ENCODE measurements around the gene DUS2. TPM values are rescaled to one million over a fixed set of nuclear protein-coding genes. Genes with fewer than 3 reads are reported as not detected.

The DUS2 gene
- total RNA-seq, 6 donors from 2014 or later, result 12.7 to 28.3 (median 16.8) TPM

- no peaks in the 10 kb centered on the region for H3K27me3 ChIP-seq
- peaks cover 37 to 56% (median 39%) of the 10 kb centered on the region in 4 donors for H3K4me1 ChIP-seq
- 83 to 86% methylated on average over 2 to 3 of the region's 3 CpGs for WGBS, 2 donors
- no peak overlapping the region for H3K4me3 ChIP-seq
- ATAC-seq (ENCODE audit: low FRiP score in 2 of 2) (no peak), DNase-seq (no peak)
- H3K36me3 ChIP-seq, result peaks cover 0 to 52% (median 28%) of the 10 kb centered on the region in 4 donors
- no peaks in the 10 kb centered on the region for H3K9me3 ChIP-seq
- H3K27ac ChIP-seq, result peak overlapping the region in 1 of 4 donors; percentile 50
- no peak for TF ChIP-seq POLR2AphosphoS5 (IDR thresholded peaks at IDR 0.05)
- no peak for TF ChIP-seq EP300 (IDR thresholded peaks at IDR 0.05)
- TF ChIP-seq POLR2A (IDR thresholded peaks at IDR 0.05), result no peak
- no peak for TF ChIP-seq CTCF (IDR thresholded peaks at IDR 0.05)
These were observed 53.5 kb downstream of the DUS2 start for GRCh38 chr16:68076560-68076959.

GRCh38 chr16:68077866-68078700 lies 55.0 kb downstream of the DUS2 start:
- Histone ChIP-seq H3K4me3 (no peak overlapping the region), H3K9me3 (no peaks in the 10 kb centered on the region), H3K36me3 (peaks cover 0 to 44% (median 22%) of the 10 kb centered on the region in 4 donors), H3K4me1 (peaks cover 46 to 62% (median 49%) of the 10 kb centered on the region in 4 donors), H3K27me3 (no peaks in the 10 kb centered on the region), H3K27ac (peak overlapping the region in 3 of 4 donors; percentile 93 to 100 (median 93))
- DNase-seq, result no peak
- no peak for TF ChIP-seq POLR2AphosphoS5 (IDR thresholded peaks at IDR 0.05)
- no peak for TF ChIP-seq POLR2A (IDR thresholded peaks at IDR 0.05)
- no peak for TF ChIP-seq EP300 (IDR thresholded peaks at IDR 0.05)
- TF ChIP-seq CTCF (IDR thresholded peaks at IDR 0.05), result no peak
- 80 to 87% methylated on average over 7 of the region's 7 CpGs for WGBS, 2 donors
- ATAC-seq (ENCODE audit: low FRiP score in 2 of 2), result no peak

- DNase-seq, result peak in 1 of 2 donors; percentile 24
- Histone ChIP-seq H3K27ac (peak overlapping the region; percentile 79 to 100 (median 93)), H3K36me3 (peaks cover 0 to 42% (median 22%) of the 10 kb centered on the region in 4 donors), H3K27me3 (no peaks in the 10 kb centered on the region), H3K4me1 (peaks cover 53 to 70% (median 57%) of the 10 kb centered on the region in 4 donors), H3K9me3 (no peaks in the 10 kb centered on the region), H3K4me3 (no peak overlapping the region)
- TF ChIP-seq EP300 (IDR thresholded peaks at IDR 0.05), result no peak
- TF ChIP-seq CTCF (IDR thresholded peaks at IDR 0.05), result no peak
- no peak for TF ChIP-seq POLR2A (IDR thresholded peaks at IDR 0.05)
- TF ChIP-seq POLR2AphosphoS5 (IDR thresholded peaks at IDR 0.05), result no peak
- WGBS, 2 donors, result 84 to 91% methylated on average over 4 to 8 of the region's 8 CpGs
- no peak for ATAC-seq (ENCODE audit: low FRiP score in 2 of 2)
These were observed 55.8 kb downstream of the DUS2 start for GRCh38 chr16:68078701-68079375.

GRCh38 chr16:68079376-68079625 lies 56.2 kb downstream of the DUS2 start:
- peak overlapping the region; percentile 79 to 100 (median 93) for H3K27ac ChIP-seq
- no peaks in the 10 kb centered on the region for H3K27me3 ChIP-seq
- TF ChIP-seq EP300 (IDR thresholded peaks at IDR 0.05), result no peak
- TF ChIP-seq POLR2AphosphoS5 (IDR thresholded peaks at IDR 0.05), result no peak
- no peak for TF ChIP-seq POLR2A (IDR thresholded peaks at IDR 0.05)
- no peak for TF ChIP-seq CTCF (IDR thresholded peaks at IDR 0.05)
- H3K4me3 ChIP-seq, result no peak overlapping the region
- H3K36me3 ChIP-seq, result peaks cover 0 to 37% (median 19%) of the 10 kb centered on the region in 4 donors
- ATAC-seq (ENCODE audit: low FRiP score in 2 of 2) (no peak), DNase-seq (no peak)
- peaks cover 58 to 75% (median 61%) of the 10 kb centered on the region in 4 donors for H3K4me1 ChIP-seq
- H3K9me3 ChIP-seq, result no peaks in the 10 kb centered on the region

All from upper lobe of left lung (tissue), 6 donors.